HCT116 (cell line): Measurements from ENCODE around the gene PARVG. TPM values are rescaled to one million over a fixed set of nuclear protein-coding genes. Genes with fewer than 3 reads are reported as not detected.

Source experiments
- ATAC-seq: fragments of 200-7000 bp; cut with Tn5 transposase; 2 replicates; pipeline ENCODE4 v1.9.1; 2020; ENCODE audit warnings: mild to moderate bottlenecking, moderate library complexity
- BruUV-seq: library from RNA; stranded (reverse); fragments of 400-500 nt; replicated peaks from 2 replicates; lab custom pipeline; 2021; lab: Mats Ljungman, UMichigan
- CTCF ChIA-PET: fragments of 300-600 bp; sonication (Branson Sonifier 250); formaldehyde crosslinking; loops from one replicate; lab custom pipeline; 2021; ENCODE audit warnings: antibody characterized with exemption; lab: Charles Lee
- POLR2A ChIA-PET: fragments of 300-600, 350-600 bp; sonication (Branson Sonifier 250); formaldehyde crosslinking; loops from one replicate; lab custom pipeline; 2021; ENCODE audit warnings: antibody characterized with exemption; lab: Charles Lee
- RAD21 ChIA-PET, 2 experiments: fragments of 300-600 bp; sonication (Branson Sonifier 250); formaldehyde crosslinking; loops; one replicate each; lab custom pipeline; 2023; ENCODE audit warnings: low total read pairs in 2 of 2; ENCODE audit not compliant: uncharacterized antibody in 2 of 2, unreplicated experiment in 2 of 2, low non-redundant PET in 1 of 2; lab: Charles Lee
- DNase-seq: peaks from one replicate; pipeline ENCODE4 v3.0.0-alpha.2; 2010; ENCODE audit warnings: low read depth, low spot score
- H2AFZ ChIP-seq: fragments of 200-600 bp; shearing (Covaris generic), sonication (generic); 2 replicates; pipeline ENCODE4 v1.6.1; 2017; ENCODE audit warnings: low read depth, mixed run types, mixed read lengths, antibody characterized with exemption, low read length; ENCODE audit not compliant: poor library complexity, severe bottlenecking
- H3K27ac ChIP-seq: 2 replicates; pipeline ENCODE4 v1.5.1; 2012; ENCODE audit warnings: low read depth, low read length
- H3K27me3 ChIP-seq: fragments of 200-600 bp; sonication (generic); 2 replicates; pipeline ENCODE4 v1.6.1; 2016; ENCODE audit warnings: mixed run types, low read length, mixed read lengths; ENCODE audit not compliant: insufficient read depth
- H3K36me3 ChIP-seq, 2 experiments: fragments of 200-500 bp in 1 of 2; fragments of 200-600 bp in 1 of 2; sonication (Bioruptor generic) in 1 of 2; sonication (generic) in 1 of 2; 2 replicates each; pipeline versions ENCODE4 v1.5.1 to v1.6.1; 2014 to 2016; ENCODE audit warnings: low read length in 2 of 2, inconsistent platforms in 1 of 2, mixed read lengths in 1 of 2, mixed run types in 1 of 2; ENCODE audit not compliant: insufficient read depth in 2 of 2, control insufficient read depth in 1 of 2
- H3K4me1 ChIP-seq, 2 experiments: fragments of 200-600 bp in 1 of 2; sonication (generic) in 1 of 2; 2 replicates each; pipeline versions ENCODE4 v1.5.1 to v1.6.1; 2012 to 2017; ENCODE audit warnings: low read length in 2 of 2, inconsistent platforms in 1 of 2, mild to moderate bottlenecking in 1 of 2, mixed read lengths in 1 of 2, mixed run types in 1 of 2, moderate library complexity in 1 of 2; ENCODE audit not compliant: insufficient read depth in 2 of 2, control insufficient read depth in 1 of 2
- H3K4me2 ChIP-seq: fragments of 200-600 bp; sonication (generic); 2 replicates; pipeline ENCODE4 v1.6.1; 2017; ENCODE audit warnings: mixed run types, low read length, mixed read lengths
- H3K4me3 ChIP-seq, 2 experiments: fragments of 200-600 bp in 1 of 2; sonication (generic) in 1 of 2; replicated peaks in 1 of 2; 2 replicates each; pipeline ENCODE4 v1.5.1; 2011 to 2016; ENCODE audit warnings: low read length in 2 of 2, control low read depth in 1 of 2, low read depth in 1 of 2, mild to moderate bottlenecking in 1 of 2, mixed read lengths in 1 of 2, mixed run types in 1 of 2
- H3K79me2 ChIP-seq: fragments of 200-600 bp; sonication (generic); 2 replicates; pipeline ENCODE4 v1.6.1; 2017; ENCODE audit warnings: mild to moderate bottlenecking, mixed run types, low read length, moderate library complexity, mixed read lengths; ENCODE audit not compliant: insufficient read depth
- H3K9ac ChIP-seq: fragments of 200-600 bp; sonication (generic); 2 replicates; pipeline ENCODE4 v1.6.1; 2016; ENCODE audit warnings: low read length, mixed read lengths
- H3K9me2 ChIP-seq: fragments of 200-600 bp; sonication (generic), shearing (Covaris generic); 2 replicates; pipeline ENCODE4 v1.6.1; 2017; ENCODE audit warnings: mixed run types, mild to moderate bottlenecking, moderate library complexity; ENCODE audit not compliant: insufficient read depth
- H3K9me3 ChIP-seq, 2 experiments: fragments of 200-500 bp in 1 of 2; fragments of 200-600 bp in 1 of 2; sonication (Bioruptor generic) in 1 of 2; sonication (generic) in 1 of 2; 2 replicates each; pipeline ENCODE4 v1.6.1; 2014 to 2017; ENCODE audit warnings: low read length in 2 of 2, mixed read lengths in 2 of 2, inconsistent platforms in 1 of 2, low read depth in 1 of 2, mild to moderate bottlenecking in 1 of 2, mixed run types in 1 of 2, moderate library complexity in 1 of 2; ENCODE audit not compliant: control insufficient read depth in 1 of 2, insufficient read depth in 1 of 2
- H4K20me1 ChIP-seq: fragments of 200-600 bp; sonication (generic), shearing (Covaris generic); 2 replicates; pipeline ENCODE4 v1.6.1; 2017; ENCODE audit warnings: mixed run types, mild to moderate bottlenecking, moderate library complexity; ENCODE audit not compliant: insufficient read depth
- ATF3 ChIP-seq: IDR thresholded peaks from 2 replicates; pipeline ENCODE4 v1.6.1; 2012
- CBX3 ChIP-seq: IDR thresholded peaks from 2 replicates; pipeline ENCODE4 v1.6.1; 2012; ENCODE audit warnings: low read depth
- CEBPB ChIP-seq: IDR thresholded peaks from 2 replicates; pipeline ENCODE4 v1.6.1; 2012; ENCODE audit warnings: low read depth
- CTCF ChIP-seq, 3 experiments: fragments of 200-600 bp in 1 of 3; sonication (generic) in 1 of 3; IDR thresholded peaks in 2 of 3; conservative IDR thresholded peaks in 1 of 3; 2 replicates each; pipeline ENCODE4 v1.5.1; 2012 to 2017; ENCODE audit warnings: low read depth in 2 of 3, low read length in 2 of 3, antibody characterized with exemption in 1 of 3, borderline replicate concordance in 1 of 3, control low read depth in 1 of 3, mild to moderate bottlenecking in 1 of 3, mixed read lengths in 1 of 3, mixed run types in 1 of 3, moderate library complexity in 1 of 3; ENCODE audit not compliant: insufficient read depth in 1 of 3
- EGR1 ChIP-seq: IDR thresholded peaks from 2 replicates; pipeline ENCODE4 v1.6.1; 2012; ENCODE audit warnings: low read depth
- ELF1 ChIP-seq: IDR thresholded peaks from 2 replicates; pipeline ENCODE4 v1.6.1; 2012; ENCODE audit warnings: low read depth, borderline replicate concordance
- EZH2phosphoT487 ChIP-seq: fragments of 200-600 bp; IDR thresholded peaks from 2 replicates; pipeline ENCODE4 v1.6.1; 2018; ENCODE audit warnings: antibody characterized with exemption, borderline replicate concordance
- JUND ChIP-seq: IDR thresholded peaks from 2 replicates; pipeline ENCODE4 v1.6.1; 2012
- POLR2A ChIP-seq: IDR thresholded peaks from 2 replicates; pipeline ENCODE4 v1.7.0; 2011; ENCODE audit warnings: borderline replicate concordance; ENCODE audit not compliant: insufficient read depth, insufficient read length; ENCODE audit errors: extremely low read depth
- POLR2AphosphoS5 ChIP-seq: IDR thresholded peaks from 2 replicates; pipeline ENCODE4 v1.6.1; 2011; ENCODE audit warnings: mild to moderate bottlenecking, low read depth, low read length, moderate library complexity
- SIN3A ChIP-seq: IDR thresholded peaks from 2 replicates; pipeline ENCODE4 v1.6.1; 2012; ENCODE audit warnings: low read depth
- SRF ChIP-seq: IDR thresholded peaks from 2 replicates; pipeline ENCODE4 v1.6.1; 2012; ENCODE audit warnings: low read depth
- TCF7L2 ChIP-seq: IDR thresholded peaks from 2 replicates; pipeline ENCODE4 v1.7.0; 2011; ENCODE audit warnings: borderline replicate concordance, inconsistent platforms; ENCODE audit not compliant: insufficient read depth, insufficient read length; ENCODE audit errors: extremely low read depth
- ZFX ChIP-seq: fragments of 450-650 bp; IDR thresholded peaks from 2 replicates; pipeline ENCODE4 v1.6.1; 2017
- ZNF274 ChIP-seq: fragments of 200-500 bp; sonication (Bioruptor generic); IDR thresholded peaks from 2 replicates; pipeline ENCODE4 v1.6.1; 2014; ENCODE audit warnings: mild to moderate bottlenecking, low read depth, low read length, inconsistent platforms
- intact Hi-C: fragments of 100-400 bp; cut with micrococcal nuclease; formaldehyde crosslinking; loops from 2 replicates; pipeline ENCODE4 v1.10.0; 2022
- total RNA-seq: library from RNA; stranded (reverse); gene quantifications from one replicate; pipeline ENCODE4 v1.2.1, GENCODE V29; 2021; ENCODE audit not compliant: unreplicated experiment
- TF ChIP-seq, protein P1 (sequence below): IDR thresholded peaks from 2 replicates; pipeline ENCODE4 v1.6.1; 2011; ENCODE audit warnings: mild to moderate bottlenecking, low read length, moderate library complexity; ENCODE audit not compliant: insufficient replicate concordance; ENCODE audit errors: extremely low read depth
- TF ChIP-seq, protein P2 (sequence below): IDR thresholded peaks from 2 replicates; pipeline ENCODE4 v1.6.1; 2012

The PARVG gene
- total RNA-seq, 1 experiment from 2014 or later = 0.57 TPM

- TF ChIP-seq, protein P1, sequence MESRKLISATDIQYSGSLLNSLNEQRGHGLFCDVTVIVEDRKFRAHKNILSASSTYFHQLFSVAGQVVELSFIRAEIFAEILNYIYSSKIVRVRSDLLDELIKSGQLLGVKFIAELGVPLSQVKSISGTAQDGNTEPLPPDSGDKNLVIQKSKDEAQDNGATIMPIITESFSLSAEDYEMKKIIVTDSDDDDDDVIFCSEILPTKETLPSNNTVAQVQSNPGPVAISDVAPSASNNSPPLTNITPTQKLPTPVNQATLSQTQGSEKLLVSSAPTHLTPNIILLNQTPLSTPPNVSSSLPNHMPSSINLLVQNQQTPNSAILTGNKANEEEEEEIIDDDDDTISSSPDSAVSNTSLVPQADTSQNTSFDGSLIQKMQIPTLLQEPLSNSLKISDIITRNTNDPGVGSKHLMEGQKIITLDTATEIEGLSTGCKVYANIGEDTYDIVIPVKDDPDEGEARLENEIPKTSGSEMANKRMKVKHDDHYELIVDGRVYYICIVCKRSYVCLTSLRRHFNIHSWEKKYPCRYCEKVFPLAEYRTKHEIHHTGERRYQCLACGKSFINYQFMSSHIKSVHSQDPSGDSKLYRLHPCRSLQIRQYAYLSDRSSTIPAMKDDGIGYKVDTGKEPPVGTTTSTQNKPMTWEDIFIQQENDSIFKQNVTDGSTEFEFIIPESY = no peak
- no peak for TF ChIP-seq SIN3A
- TF ChIP-seq, protein P2, sequence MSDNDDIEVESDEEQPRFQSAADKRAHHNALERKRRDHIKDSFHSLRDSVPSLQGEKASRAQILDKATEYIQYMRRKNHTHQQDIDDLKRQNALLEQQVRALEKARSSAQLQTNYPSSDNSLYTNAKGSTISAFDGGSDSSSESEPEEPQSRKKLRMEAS = no peak
- no peak for TF ChIP-seq TCF7L2
- no peak for TF ChIP-seq CEBPB
- TF ChIP-seq POLR2AphosphoS5 = no peak
- TF ChIP-seq JUND = no peak
- TF ChIP-seq SRF = no peak
- no peak for TF ChIP-seq ZNF274
These were observed 75.4 kb downstream of the PARVG start (continued) for GRCh38 chr22:44256085-44256484.

DNA sequence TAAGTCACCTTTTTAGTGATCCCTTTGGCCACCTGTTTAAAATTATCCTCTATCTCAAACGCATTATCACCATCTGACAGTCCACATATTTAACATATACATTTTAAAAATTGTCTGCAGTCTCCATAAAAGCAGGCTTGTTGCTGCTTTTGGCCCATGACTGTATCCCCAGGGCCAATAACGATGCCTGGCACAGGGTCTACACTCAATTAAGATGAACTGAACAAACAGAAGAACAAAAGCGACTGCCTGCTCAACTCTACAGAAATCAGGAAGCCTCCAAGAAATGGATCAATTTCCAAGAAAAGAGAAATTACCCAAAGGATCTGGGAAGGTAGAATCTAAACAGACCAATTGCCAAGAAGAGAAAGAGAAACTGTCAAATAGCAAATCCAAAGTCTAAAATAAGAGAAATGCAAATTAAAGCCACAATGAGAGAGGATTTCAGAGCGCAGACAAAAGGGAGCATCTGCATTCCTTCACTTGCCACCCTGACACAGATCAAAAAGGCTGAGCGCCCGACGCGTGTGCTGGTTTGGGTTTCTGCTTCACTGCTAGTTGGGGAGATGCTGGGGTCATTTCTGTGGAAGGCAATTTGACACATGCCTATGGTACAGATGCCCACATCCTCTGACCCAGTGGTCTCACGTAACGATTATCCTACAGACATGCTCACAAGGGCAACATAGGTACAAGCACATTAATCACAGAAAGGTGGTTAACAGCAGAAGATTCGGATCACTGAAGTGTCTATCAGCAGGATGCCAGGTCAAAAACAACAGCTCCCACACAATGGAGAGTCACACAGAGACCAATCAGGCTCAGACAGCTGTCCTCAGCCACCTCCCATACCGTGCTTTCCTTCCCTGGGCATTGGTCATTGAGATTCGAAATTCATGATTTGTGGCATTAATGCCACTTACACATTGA, 76.1 kb downstream of the PARVG start:
- Histone ChIP-seq H3K79me2 (no peaks in the 10 kb centered on the region), H3K4me3 (no peak overlapping the region), H3K9me3 (no peaks in the 10 kb centered on the region), H4K20me1 (no peaks in the 10 kb centered on the region), H3K9me2 (no peaks in the 10 kb centered on the region), H3K4me2 (no peak overlapping the region), H2AFZ (no peak overlapping the region), H3K9ac (no peak overlapping the region), H3K27ac (no peak overlapping the region), H3K27me3 (peaks cover 3% of the 10 kb centered on the region; the same call in 1 of the 2 replicates), H3K36me3 (no peaks in the 10 kb centered on the region), H3K4me1 (no peaks in the 10 kb centered on the region)
- intact Hi-C loops = no loop called here
- ATAC-seq = no peak
- no peak for DNase-seq
- POLR2A ChIA-PET = no interaction called here
- RAD21 ChIA-PET = no interaction called here
- CTCF ChIA-PET = no interaction called here
- no TSS peak for BruUV-seq
- no peak for TF ChIP-seq JUND
- no peak for TF ChIP-seq POLR2AphosphoS5
- TF ChIP-seq CBX3 = no peak
- no peak for TF ChIP-seq ZFX
- no peak for TF ChIP-seq ATF3
- no peak for TF ChIP-seq EGR1
- no peak for TF ChIP-seq ELF1
- TF ChIP-seq, protein P2 = no peak
- no peak for TF ChIP-seq CTCF (IDR thresholded peaks at IDR 0.05 in 2 of 3, conservative IDR thresholded peaks at IDR 0.05 in 1 of 3; ENCODE audit: borderline replicate concordance in 1 of 3, insufficient read depth in 1 of 3, low read depth in 2 of 3, low read length in 2 of 3)
- TF ChIP-seq EZH2phosphoT487 = no peak
- no peak for TF ChIP-seq SIN3A
- TF ChIP-seq, protein P1 = no peak
- TF ChIP-seq POLR2A = no peak
